ENCODE measurements around the gene SFSWAP. TPM values are rescaled to one million over a fixed set of nuclear protein-coding genes. Genes with fewer than 3 reads are reported as not detected.

The SFSWAP gene
- total and polyA plus RNA-seq, 2 of the 8 experiments (the other 6 are each of a cell fraction or from before 2014, with no cell fraction given) = 36.5 to 49.5 TPM

DNA sequence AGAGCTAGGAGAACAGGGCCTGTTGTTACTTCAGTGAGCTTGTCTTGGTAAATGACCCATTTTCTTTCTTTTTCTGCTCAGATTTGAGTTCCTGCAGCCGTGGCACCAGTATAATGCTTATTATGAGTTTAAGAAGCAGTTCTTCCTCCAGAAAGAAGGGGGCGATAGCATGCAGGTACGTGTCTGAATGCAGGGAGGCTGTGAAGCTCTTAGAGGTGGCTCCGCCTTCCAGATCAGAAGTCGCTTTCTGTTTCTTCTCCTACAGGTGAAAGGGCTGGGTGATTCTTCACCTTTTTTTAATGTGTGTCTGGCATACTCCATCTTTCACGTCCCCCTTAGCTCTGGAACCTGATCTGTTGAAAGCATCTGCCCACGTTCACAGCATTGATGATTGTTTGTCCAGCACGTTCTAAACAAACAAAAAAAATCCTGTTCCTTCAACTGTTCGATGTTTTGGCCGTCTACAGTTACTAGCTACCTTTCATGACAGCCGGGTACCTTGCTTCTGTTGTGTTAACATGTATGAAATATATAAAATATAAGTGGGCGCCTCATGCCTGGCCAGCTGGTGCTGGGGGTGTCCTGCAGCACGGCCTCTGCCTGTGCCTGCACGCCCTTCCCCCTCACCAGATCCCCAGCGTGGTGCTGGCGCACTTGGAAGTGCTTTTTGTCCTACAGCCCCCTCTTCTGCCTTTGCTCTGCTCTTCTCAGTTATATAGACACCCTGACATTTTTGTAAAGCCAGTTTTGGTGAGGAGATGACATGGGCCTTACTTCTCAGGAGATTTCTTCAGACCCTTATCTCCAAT is 44.6 kb downstream of the SFSWAP start (continued):
- no peak for TF ChIP-seq RXRA (IDR thresholded peaks at IDR 0.05; ENCODE audit: insufficient read depth, low read depth, low read length)
- TF ChIP-seq, protein P1, sequence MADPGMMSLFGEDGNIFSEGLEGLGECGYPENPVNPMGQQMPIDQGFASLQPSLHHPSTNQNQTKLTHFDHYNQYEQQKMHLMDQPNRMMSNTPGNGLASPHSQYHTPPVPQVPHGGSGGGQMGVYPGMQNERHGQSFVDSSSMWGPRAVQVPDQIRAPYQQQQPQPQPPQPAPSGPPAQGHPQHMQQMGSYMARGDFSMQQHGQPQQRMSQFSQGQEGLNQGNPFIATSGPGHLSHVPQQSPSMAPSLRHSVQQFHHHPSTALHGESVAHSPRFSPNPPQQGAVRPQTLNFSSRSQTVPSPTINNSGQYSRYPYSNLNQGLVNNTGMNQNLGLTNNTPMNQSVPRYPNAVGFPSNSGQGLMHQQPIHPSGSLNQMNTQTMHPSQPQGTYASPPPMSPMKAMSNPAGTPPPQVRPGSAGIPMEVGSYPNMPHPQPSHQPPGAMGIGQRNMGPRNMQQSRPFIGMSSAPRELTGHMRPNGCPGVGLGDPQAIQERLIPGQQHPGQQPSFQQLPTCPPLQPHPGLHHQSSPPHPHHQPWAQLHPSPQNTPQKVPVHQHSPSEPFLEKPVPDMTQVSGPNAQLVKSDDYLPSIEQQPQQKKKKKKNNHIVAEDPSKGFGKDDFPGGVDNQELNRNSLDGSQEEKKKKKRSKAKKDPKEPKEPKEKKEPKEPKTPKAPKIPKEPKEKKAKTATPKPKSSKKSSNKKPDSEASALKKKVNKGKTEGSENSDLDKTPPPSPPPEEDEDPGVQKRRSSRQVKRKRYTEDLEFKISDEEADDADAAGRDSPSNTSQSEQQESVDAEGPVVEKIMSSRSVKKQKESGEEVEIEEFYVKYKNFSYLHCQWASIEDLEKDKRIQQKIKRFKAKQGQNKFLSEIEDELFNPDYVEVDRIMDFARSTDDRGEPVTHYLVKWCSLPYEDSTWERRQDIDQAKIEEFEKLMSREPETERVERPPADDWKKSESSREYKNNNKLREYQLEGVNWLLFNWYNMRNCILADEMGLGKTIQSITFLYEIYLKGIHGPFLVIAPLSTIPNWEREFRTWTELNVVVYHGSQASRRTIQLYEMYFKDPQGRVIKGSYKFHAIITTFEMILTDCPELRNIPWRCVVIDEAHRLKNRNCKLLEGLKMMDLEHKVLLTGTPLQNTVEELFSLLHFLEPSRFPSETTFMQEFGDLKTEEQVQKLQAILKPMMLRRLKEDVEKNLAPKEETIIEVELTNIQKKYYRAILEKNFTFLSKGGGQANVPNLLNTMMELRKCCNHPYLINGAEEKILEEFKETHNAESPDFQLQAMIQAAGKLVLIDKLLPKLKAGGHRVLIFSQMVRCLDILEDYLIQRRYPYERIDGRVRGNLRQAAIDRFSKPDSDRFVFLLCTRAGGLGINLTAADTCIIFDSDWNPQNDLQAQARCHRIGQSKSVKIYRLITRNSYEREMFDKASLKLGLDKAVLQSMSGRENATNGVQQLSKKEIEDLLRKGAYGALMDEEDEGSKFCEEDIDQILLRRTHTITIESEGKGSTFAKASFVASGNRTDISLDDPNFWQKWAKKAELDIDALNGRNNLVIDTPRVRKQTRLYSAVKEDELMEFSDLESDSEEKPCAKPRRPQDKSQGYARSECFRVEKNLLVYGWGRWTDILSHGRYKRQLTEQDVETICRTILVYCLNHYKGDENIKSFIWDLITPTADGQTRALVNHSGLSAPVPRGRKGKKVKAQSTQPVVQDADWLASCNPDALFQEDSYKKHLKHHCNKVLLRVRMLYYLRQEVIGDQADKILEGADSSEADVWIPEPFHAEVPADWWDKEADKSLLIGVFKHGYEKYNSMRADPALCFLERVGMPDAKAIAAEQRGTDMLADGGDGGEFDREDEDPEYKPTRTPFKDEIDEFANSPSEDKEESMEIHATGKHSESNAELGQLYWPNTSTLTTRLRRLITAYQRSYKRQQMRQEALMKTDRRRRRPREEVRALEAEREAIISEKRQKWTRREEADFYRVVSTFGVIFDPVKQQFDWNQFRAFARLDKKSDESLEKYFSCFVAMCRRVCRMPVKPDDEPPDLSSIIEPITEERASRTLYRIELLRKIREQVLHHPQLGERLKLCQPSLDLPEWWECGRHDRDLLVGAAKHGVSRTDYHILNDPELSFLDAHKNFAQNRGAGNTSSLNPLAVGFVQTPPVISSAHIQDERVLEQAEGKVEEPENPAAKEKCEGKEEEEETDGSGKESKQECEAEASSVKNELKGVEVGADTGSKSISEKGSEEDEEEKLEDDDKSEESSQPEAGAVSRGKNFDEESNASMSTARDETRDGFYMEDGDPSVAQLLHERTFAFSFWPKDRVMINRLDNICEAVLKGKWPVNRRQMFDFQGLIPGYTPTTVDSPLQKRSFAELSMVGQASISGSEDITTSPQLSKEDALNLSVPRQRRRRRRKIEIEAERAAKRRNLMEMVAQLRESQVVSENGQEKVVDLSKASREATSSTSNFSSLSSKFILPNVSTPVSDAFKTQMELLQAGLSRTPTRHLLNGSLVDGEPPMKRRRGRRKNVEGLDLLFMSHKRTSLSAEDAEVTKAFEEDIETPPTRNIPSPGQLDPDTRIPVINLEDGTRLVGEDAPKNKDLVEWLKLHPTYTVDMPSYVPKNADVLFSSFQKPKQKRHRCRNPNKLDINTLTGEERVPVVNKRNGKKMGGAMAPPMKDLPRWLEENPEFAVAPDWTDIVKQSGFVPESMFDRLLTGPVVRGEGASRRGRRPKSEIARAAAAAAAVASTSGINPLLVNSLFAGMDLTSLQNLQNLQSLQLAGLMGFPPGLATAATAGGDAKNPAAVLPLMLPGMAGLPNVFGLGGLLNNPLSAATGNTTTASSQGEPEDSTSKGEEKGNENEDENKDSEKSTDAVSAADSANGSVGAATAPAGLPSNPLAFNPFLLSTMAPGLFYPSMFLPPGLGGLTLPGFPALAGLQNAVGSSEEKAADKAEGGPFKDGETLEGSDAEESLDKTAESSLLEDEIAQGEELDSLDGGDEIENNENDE (IDR thresholded peaks at IDR 0.05; ENCODE audit: insufficient replicate concordance, low read length) = no peak
- peak; percentile 54 to 85 (median 64) for TF ChIP-seq CTCF (IDR thresholded peaks at IDR 0.05; ENCODE audit: control extremely low read depth in 1 of 3, insufficient read depth in 1 of 3, low read depth in 1 of 3, low read length in 3 of 3)
- TF ChIP-seq NRF1 (IDR thresholded peaks at IDR 0.05; ENCODE audit: low read depth, low read length) = no peak
- no peak for TF ChIP-seq SRF (IDR thresholded peaks at IDR 0.05; ENCODE audit: low read depth, low read length)
- no peak for TF ChIP-seq CHD1 (IDR thresholded peaks at IDR 0.05; ENCODE audit: low read depth, low read length)
- TF ChIP-seq JUN (IDR thresholded peaks at IDR 0.05; ENCODE audit: low read depth, low read length) = no peak
